Esophagus squamous epithelium (tissue), 4 donors: ENCODE data around the gene HEATR1.

Experiments used
- CTCF ChIP-seq, 6 experiments: fragments of 450-650 bp in 4 of 6; fragments of 200-600 bp in 2 of 6; sonication (generic) in 2 of 6; IDR thresholded peaks; one replicate each; pipeline ENCODE4 v1.5.1; 2016 to 2019; ENCODE audit warnings: antibody characterized with exemption in 6 of 6, mild to moderate bottlenecking in 4 of 6, moderate library complexity in 4 of 6
- POLR2A ChIP-seq, 4 donors: fragments of 450-650 bp; IDR thresholded peaks; one replicate each; pipeline ENCODE4 v1.6.1; 2017; ENCODE audit warnings: antibody characterized with exemption in 4 of 4, mild to moderate bottlenecking in 4 of 4, moderate library complexity in 3 of 4

GRCh38 chr1:236636017-236636416 is 31.7 kb upstream of the HEATR1 start:
- TF ChIP-seq POLR2A (IDR thresholded peaks at IDR 0.05) (no peak), CTCF (IDR thresholded peaks at IDR 0.05) (no peak)
